HG03354 (cell line): ENCODE results near the gene GPHB5.

Experiments
- ATAC-seq: cut with Tn5 transposase; IDR thresholded peaks from one replicate; pipeline ENCODE4 v1.9.1; 2021; ENCODE audit warnings: mild to moderate bottlenecking; ENCODE audit not compliant: unreplicated experiment, poor library complexity, severe bottlenecking

The GPHB5 gene

DNA sequence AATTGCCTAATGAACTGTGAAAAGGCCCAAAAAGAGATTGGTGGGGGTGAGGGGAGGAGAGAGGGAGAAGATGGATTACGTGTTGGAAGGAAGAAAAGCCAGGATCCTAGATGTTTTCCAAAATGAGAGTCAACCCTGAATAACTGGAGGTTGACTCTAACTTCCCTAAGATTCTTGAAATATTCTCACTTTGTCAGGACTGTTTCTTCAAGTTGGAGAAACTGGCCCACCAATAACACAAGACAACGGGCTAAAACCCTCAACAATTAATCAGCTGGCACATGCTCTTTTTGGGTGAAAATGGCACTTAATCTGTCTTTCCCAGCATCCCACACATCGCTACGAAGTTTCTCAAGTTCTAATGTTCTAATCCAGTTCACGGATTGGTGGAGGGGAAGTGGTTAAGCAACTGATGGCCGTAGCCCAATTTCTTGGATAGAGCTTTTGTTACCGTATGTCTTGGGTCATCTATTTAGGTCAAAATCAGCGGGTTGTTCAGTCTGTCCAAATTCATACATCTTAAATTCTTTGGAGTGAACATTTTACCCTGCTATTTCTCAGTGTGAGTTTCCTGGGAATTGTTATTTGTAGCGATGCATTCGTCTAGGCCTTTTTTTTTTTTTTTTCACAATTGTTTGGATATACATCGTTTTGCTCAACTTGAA, 49.0 kb downstream of the GPHB5 start:
- no peak for ATAC-seq

GRCh38 chr14:63268771-63269170, 50.0 kb downstream of the GPHB5 start:
- no peak for ATAC-seq

DNA sequence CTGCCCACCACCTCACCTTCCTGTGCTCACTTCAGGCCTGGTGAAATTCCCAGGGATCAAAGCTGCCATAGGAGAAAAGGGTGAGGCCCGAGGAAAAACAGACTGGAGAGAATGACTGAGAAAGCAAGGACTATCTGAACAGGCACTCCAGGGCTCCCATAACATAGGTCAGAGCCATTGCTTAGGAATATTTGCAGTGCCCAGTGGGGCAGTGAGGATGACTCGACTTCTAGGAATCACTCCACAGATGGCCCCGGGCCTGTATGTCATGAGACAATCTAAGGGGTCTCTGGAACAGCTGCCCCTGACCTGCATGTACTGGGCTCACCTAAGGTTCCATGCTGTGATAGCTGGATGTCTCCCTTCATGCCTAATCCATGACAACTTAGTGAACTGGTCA, 51.6 kb downstream of the GPHB5 start:
- no peak for ATAC-seq

GRCh38 chr14:63266106-63266505, 52.6 kb downstream of the GPHB5 start:
- no peak for ATAC-seq
